ENCODE data around the gene STKLD1.

DNA sequence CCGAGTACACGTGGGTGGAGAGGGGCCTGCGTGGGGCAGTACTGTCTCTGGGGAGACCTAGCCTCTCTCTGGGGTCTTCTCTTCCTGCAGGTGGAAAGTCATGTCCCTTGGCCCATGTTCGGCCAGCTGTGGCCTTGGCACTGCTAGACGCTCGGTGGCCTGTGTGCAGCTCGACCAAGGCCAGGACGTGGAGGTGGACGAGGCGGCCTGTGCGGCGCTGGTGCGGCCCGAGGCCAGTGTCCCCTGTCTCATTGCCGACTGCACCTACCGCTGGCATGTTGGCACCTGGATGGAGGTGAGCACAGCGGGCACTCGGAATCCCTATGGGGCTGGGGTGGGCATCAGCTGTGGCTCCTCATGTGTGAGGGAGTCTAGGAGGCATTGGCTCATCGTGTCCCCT is 78.2 kb downstream of the STKLD1 start:
- TF ChIP-seq, protein P1, sequence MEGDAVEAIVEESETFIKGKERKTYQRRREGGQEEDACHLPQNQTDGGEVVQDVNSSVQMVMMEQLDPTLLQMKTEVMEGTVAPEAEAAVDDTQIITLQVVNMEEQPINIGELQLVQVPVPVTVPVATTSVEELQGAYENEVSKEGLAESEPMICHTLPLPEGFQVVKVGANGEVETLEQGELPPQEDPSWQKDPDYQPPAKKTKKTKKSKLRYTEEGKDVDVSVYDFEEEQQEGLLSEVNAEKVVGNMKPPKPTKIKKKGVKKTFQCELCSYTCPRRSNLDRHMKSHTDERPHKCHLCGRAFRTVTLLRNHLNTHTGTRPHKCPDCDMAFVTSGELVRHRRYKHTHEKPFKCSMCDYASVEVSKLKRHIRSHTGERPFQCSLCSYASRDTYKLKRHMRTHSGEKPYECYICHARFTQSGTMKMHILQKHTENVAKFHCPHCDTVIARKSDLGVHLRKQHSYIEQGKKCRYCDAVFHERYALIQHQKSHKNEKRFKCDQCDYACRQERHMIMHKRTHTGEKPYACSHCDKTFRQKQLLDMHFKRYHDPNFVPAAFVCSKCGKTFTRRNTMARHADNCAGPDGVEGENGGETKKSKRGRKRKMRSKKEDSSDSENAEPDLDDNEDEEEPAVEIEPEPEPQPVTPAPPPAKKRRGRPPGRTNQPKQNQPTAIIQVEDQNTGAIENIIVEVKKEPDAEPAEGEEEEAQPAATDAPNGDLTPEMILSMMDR (IDR thresholded peaks at IDR 0.05) = no peak
- no peak for TF ChIP-seq POLR2A (IDR thresholded peaks at IDR 0.05)
